ENCODE results near the gene LBHD1. TPM values are rescaled to one million over a fixed set of nuclear protein-coding genes. Genes with fewer than 3 reads are reported as not detected.

LBHD1 gene
- total RNA-seq, 4 donors from 2014 or later: 7.5 to 16.1 (median 10.1) TPM

GRCh38 chr11:62645946-62646824 lies 25.9 kb downstream of the LBHD1 start, which contains the start of gene GANAB:
Gene GANAB (minus strand): TSS chr11:62646613. CDS start chr11:62646599, 14 bp downstream.
- intact Hi-C loops (cut with DNase I; ENCODE audit: low total_unique reads) (no loop called here), in situ Hi-C loops (cut with MboI; ENCODE audit: low pct_ligation_motif_present in 1 of 4, low pct_unique_long_range_greater_than_20kb in 1 of 4, low sequenced_read_pairs in 3 of 4) (no loop called here)
- Histone ChIP-seq H3K36me3 (peaks cover 0 to 9% (median 3%) of the 10 kb centered on the region in 4 donors), H3K9me3 (no peaks in the 10 kb centered on the region), H3K27me3 (no peaks in the 10 kb centered on the region), H3K4me3 (peak within 1 kb of the TSS; percentile 81 to 99 (median 85)), H3K27ac (peak within 1 kb of the TSS; percentile 91 to 99 (median 94)), H3K4me1 (peaks cover 12 to 25% (median 21%) of the 10 kb centered on the region in 4 donors)
- no peak for TF ChIP-seq EP300 (IDR thresholded peaks at IDR 0.05; ENCODE audit: low read depth)
- peak in 2 of 5 experiments; percentile 14 to 21 for TF ChIP-seq CTCF (IDR thresholded peaks at IDR 0.05)
- TF ChIP-seq POLR2AphosphoS5 (IDR thresholded peaks at IDR 0.05): peak; percentile 94 to 95 (median 95)
- TF ChIP-seq POLR2A (IDR thresholded peaks at IDR 0.05): peak; percentile 92
- DNase-seq: peak; percentile 100
- WGBS, 2 donors (ENCODE audit: low coverage in 1 of 2): 0% methylated on average over 1 to 59 of the region's 73 CpGs

DNA sequence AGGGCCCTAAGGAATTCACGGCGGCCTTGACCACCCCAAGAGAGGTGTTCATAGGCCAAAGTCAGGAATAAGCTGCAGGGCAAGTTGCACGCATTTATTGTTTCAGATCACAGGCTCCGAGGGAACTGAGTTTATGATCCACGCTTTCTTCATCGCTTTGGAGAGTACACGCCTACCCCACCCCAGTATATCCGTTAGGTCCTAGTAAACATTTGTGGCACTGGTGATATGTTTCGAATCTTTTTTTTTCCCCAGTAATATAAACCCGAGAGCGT lies 26.5 kb downstream of the LBHD1 start:
- Histone ChIP-seq H3K36me3 (peaks cover 0 to 9% (median 3%) of the 10 kb centered on the region in 4 donors), H3K4me1 (peaks cover 12 to 25% (median 21%) of the 10 kb centered on the region in 4 donors), H3K27me3 (no peaks in the 10 kb centered on the region), H3K4me3 (peak overlapping the region; percentile 81 to 99 (median 85)), H3K27ac (peak overlapping the region; percentile 91 to 99 (median 94)), H3K9me3 (no peaks in the 10 kb centered on the region)
- WGBS, 2 donors (ENCODE audit: low coverage in 1 of 2): 0 to 7% methylated on average over 1 to 11 of the region's 11 CpGs
- intact Hi-C loops (cut with DNase I; ENCODE audit: low total_unique reads): no loop called here
- in situ Hi-C loops (cut with MboI; ENCODE audit: low pct_ligation_motif_present in 1 of 4, low pct_unique_long_range_greater_than_20kb in 1 of 4, low sequenced_read_pairs in 3 of 4): no loop called here
- DNase-seq: no peak
- TF ChIP-seq POLR2A (IDR thresholded peaks at IDR 0.05) (no peak), EP300 (IDR thresholded peaks at IDR 0.05; ENCODE audit: low read depth) (no peak), CTCF (IDR thresholded peaks at IDR 0.05) (no peak), POLR2AphosphoS5 (IDR thresholded peaks at IDR 0.05) (no peak)

GRCh38 chr11:62644220-62644619 lies 27.8 kb downstream of the LBHD1 start:
- H3K27ac ChIP-seq: peak overlapping the region in 1 of 4 donors; percentile 21
- 74 to 100% methylated on average over 2 to 8 of the region's 8 CpGs for WGBS, 2 donors (ENCODE audit: low coverage in 1 of 2)
- intact Hi-C loops (cut with DNase I; ENCODE audit: low total_unique reads): no loop called here

More at GRCh38 chr11:62644220-62644619, 27.8 kb downstream of the LBHD1 start:
- TF ChIP-seq CTCF (IDR thresholded peaks at IDR 0.05) (no peak), POLR2AphosphoS5 (IDR thresholded peaks at IDR 0.05) (no peak), POLR2A (IDR thresholded peaks at IDR 0.05) (no peak), EP300 (IDR thresholded peaks at IDR 0.05; ENCODE audit: low read depth) (no peak)
- H3K27me3 ChIP-seq: no peaks in the 10 kb centered on the region
- no peaks in the 10 kb centered on the region for H3K9me3 ChIP-seq
- no peak for DNase-seq
- peaks cover 12 to 25% (median 21%) of the 10 kb centered on the region in 4 donors for H3K4me1 ChIP-seq
- H3K4me3 ChIP-seq: no peak overlapping the region
- in situ Hi-C loops (cut with MboI; ENCODE audit: low pct_ligation_motif_present in 1 of 4, low pct_unique_long_range_greater_than_20kb in 1 of 4, low sequenced_read_pairs in 3 of 4): no loop called here
- H3K36me3 ChIP-seq: peaks cover 0 to 9% (median 0%) of the 10 kb centered on the region in 4 donors

All from transverse colon (tissue), 4 donors.